PC-9 (cell line): ENCODE data around the gene SLFN12. TPM values are rescaled to one million over a fixed set of nuclear protein-coding genes. Genes with fewer than 3 reads are reported as not detected.

Experiments used
- BruUV-seq: library from RNA; stranded (reverse); fragments of 400-500 nt; replicated peaks from 2 replicates; lab custom pipeline; 2021; lab: Mats Ljungman, UMichigan
- CTCF ChIA-PET: fragments of 300-600 bp; sonication (Branson Sonifier 250); formaldehyde crosslinking; loops from one replicate; lab custom pipeline; 2022; ENCODE audit warnings: antibody characterized with exemption; lab: Charles Lee
- POLR2A ChIA-PET: fragments of 300-600 bp; sonication (Branson Sonifier 250); formaldehyde crosslinking; loops from one replicate; lab custom pipeline; 2022; ENCODE audit warnings: antibody characterized with exemption; ENCODE audit not compliant: unreplicated experiment; lab: Charles Lee
- DNase-seq, 2 experiments: peaks; one replicate each; pipeline versions ENCODE4 v3.0.0 to v3.0.0-alpha.2; 2015 to 2022; ENCODE audit warnings: mixed read lengths in 1 of 2
- H2AFZ ChIP-seq: fragments of 200-600 bp; sonication (generic); 2 replicates; pipeline ENCODE4 v1.8.1; 2017; ENCODE audit warnings: antibody characterized with exemption
- H3F3A ChIP-seq: fragments of 200-600 bp; sonication (generic); 2 replicates; pipeline ENCODE4 v1.8.1; 2017; ENCODE audit warnings: antibody characterized with exemption, mild to moderate bottlenecking, low read depth; ENCODE audit not compliant: insufficient read depth
- H3K27ac ChIP-seq: fragments of 200-600 bp; sonication (generic); 2 replicates; pipeline ENCODE4 v1.6.1; 2016; ENCODE audit warnings: mixed run types
- H3K27me3 ChIP-seq: fragments of 200-600 bp; sonication (generic); 2 replicates; pipeline ENCODE4 v1.6.1; 2016; ENCODE audit warnings: low read depth, mixed run types; ENCODE audit not compliant: insufficient read depth
- H3K36me3 ChIP-seq: fragments of 200-600 bp; sonication (generic); 2 replicates; pipeline ENCODE4 v1.6.1; 2016; ENCODE audit warnings: low read depth, mixed run types
- H3K4me1 ChIP-seq: fragments of 200-600 bp; sonication (generic); replicated peaks from 2 replicates; pipeline ENCODE4 v1.6.1; 2016; ENCODE audit warnings: mixed run types; ENCODE audit not compliant: insufficient read depth
- H3K4me2 ChIP-seq: fragments of 200-600 bp; sonication (generic); 2 replicates; pipeline ENCODE4 v1.6.1; 2017; ENCODE audit warnings: mixed run types
- H3K4me3 ChIP-seq: fragments of 200-600 bp; sonication (generic); 2 replicates; pipeline ENCODE4 v1.6.1; 2016; ENCODE audit warnings: mixed run types
- H3K79me2 ChIP-seq: fragments of 200-600 bp; sonication (generic); 2 replicates; pipeline ENCODE4 v1.6.1; 2017; ENCODE audit warnings: low read depth, mixed run types
- H3K9me2 ChIP-seq: fragments of 200-600 bp; sonication (generic); 2 replicates; pipeline ENCODE4 v1.8.1; 2017; ENCODE audit warnings: mild to moderate bottlenecking; ENCODE audit not compliant: insufficient read depth
- H3K9me3 ChIP-seq: fragments of 200-600 bp; sonication (generic); 2 replicates; pipeline ENCODE4 v1.8.1; 2016; ENCODE audit warnings: low read depth; ENCODE audit not compliant: insufficient read depth
- H4K20me1 ChIP-seq: fragments of 200-600 bp; sonication (generic); 2 replicates; pipeline ENCODE4 v1.8.1; 2017; ENCODE audit not compliant: insufficient read depth
- EZH2 ChIP-seq: fragments of 200-600 bp; sonication (generic); IDR thresholded peaks from 2 replicates; pipeline ENCODE4 v1.8.0; 2017; ENCODE audit warnings: antibody characterized with exemption, low read depth
- intact Hi-C: fragments of 100-400 bp; cut with micrococcal nuclease; formaldehyde crosslinking; loops from one replicate; pipeline ENCODE4 v1.10.0; 2022; ENCODE audit not compliant: unreplicated experiment
- total RNA-seq: library from RNA; stranded (reverse); gene quantifications from 2 replicates; pipeline ENCODE4 v1.2.3, GENCODE V29; 2021
- TF ChIP-seq, protein P1 (sequence below): fragments of 200-600 bp; sonication (generic); conservative IDR thresholded peaks from 2 replicates; pipeline ENCODE4 v1.6.1; 2017; ENCODE audit warnings: mixed run types, antibody characterized with exemption, mild to moderate bottlenecking, moderate library complexity

Gene SLFN12
- total RNA-seq, 1 experiment from 2014 or later: 14.3 TPM

DNA sequence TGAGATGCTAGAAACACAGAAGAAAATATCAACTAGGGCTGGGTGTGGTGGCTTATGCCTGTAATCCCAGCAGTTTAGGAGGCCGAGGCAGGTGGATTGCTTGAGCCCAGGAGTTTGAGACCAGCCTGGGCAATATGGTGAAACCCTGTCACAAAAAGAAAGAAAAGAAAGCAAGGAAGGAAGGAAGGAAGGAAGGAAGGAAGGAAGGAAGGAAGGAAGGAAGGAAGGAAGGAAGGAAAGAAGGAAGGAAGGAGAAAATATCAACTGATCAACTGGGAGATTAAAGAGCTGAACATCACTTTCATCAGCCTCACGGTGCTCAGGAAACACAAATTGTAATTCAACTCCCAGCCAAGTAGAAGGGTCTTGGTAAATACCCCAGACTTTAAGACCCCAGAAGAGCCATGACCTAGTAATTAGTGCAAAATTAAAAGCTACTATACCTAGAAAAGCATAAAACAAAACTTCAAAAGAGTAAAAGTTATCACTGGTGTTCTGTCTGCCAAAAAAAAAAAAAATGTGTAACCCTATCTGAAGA is 44.1 kb upstream of the SLFN12 start:
- H3K79me2 ChIP-seq: no peaks in the 10 kb centered on the region
- DNase-seq: no peak
- H4K20me1 ChIP-seq: no peaks in the 10 kb centered on the region
- no peaks in the 10 kb centered on the region for H3K9me2 ChIP-seq
- no peak for TF ChIP-seq EZH2
- TF ChIP-seq, protein P1, sequence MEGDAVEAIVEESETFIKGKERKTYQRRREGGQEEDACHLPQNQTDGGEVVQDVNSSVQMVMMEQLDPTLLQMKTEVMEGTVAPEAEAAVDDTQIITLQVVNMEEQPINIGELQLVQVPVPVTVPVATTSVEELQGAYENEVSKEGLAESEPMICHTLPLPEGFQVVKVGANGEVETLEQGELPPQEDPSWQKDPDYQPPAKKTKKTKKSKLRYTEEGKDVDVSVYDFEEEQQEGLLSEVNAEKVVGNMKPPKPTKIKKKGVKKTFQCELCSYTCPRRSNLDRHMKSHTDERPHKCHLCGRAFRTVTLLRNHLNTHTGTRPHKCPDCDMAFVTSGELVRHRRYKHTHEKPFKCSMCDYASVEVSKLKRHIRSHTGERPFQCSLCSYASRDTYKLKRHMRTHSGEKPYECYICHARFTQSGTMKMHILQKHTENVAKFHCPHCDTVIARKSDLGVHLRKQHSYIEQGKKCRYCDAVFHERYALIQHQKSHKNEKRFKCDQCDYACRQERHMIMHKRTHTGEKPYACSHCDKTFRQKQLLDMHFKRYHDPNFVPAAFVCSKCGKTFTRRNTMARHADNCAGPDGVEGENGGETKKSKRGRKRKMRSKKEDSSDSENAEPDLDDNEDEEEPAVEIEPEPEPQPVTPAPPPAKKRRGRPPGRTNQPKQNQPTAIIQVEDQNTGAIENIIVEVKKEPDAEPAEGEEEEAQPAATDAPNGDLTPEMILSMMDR: no peak
- intact Hi-C loops: no loop called here
- no peaks in the 10 kb centered on the region for H3K9me3 ChIP-seq
- no peak overlapping the region for H3K4me3 ChIP-seq
- H3K27me3 ChIP-seq: peaks cover 61% of the 10 kb centered on the region
- H3K27ac ChIP-seq: no peak overlapping the region
- H3K4me2 ChIP-seq: no peak overlapping the region
- no peaks in the 10 kb centered on the region for H3F3A ChIP-seq
- H3K36me3 ChIP-seq: no peaks in the 10 kb centered on the region
- no TSS peak for BruUV-seq
- H3K4me1 ChIP-seq: no peaks in the 10 kb centered on the region
- CTCF ChIA-PET: no interaction called here
- no peak overlapping the region for H2AFZ ChIP-seq
- POLR2A ChIA-PET: no interaction called here

DNA sequence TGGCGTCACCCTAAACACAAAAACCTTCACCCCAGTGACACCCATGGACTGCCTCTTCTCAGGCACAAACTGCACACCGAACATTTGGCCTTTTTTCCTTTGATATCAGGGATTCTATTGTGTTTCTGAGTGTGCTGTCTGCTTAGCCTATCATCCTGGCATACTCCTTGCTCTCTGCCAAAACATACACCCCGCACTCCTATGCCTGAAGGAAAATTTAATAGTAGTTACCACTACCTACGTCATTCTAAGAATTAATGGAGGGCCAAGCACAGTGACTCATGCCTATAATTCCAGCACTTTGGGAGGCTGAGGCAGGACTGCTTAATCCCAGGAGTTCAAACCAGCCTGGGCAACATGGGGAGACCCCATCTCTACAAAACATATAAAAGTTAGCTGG is 36.2 kb upstream of the SLFN12 start:
- H3K36me3 ChIP-seq: no peaks in the 10 kb centered on the region

DNA sequence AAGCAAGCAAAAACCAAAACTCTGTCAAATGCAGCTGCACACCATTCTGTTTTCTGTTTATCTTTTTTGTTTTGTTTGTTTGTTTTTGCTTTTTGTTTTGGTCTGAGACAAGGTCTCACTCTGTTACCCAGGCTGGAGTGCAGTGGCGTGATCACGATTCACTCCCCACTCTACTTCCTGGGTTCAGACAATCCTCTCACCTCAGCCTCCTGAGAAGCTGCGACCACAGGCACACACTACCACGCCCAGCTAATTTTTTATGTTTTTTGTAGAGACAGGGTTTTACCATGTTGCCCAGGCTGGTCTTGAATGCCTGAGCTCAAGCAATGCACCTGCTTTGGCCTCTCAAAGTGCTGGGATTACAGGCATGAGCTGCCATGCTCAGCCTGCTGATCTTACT is 35.5 kb upstream of the SLFN12 start:
- ChIA-PET POLR2A (no interaction called here), CTCF (no interaction called here)
- Histone ChIP-seq H3K9me3 (no peaks in the 10 kb centered on the region), H3K27me3 (peaks cover 27% of the 10 kb centered on the region; the same call in 1 of the 2 replicates), H3F3A (no peaks in the 10 kb centered on the region), H3K4me2 (no peak overlapping the region), H3K27ac (no peak overlapping the region), H3K36me3 (no peaks in the 10 kb centered on the region), H3K4me1 (no peaks in the 10 kb centered on the region), H3K9me2 (no peaks in the 10 kb centered on the region), H4K20me1 (no peaks in the 10 kb centered on the region), H3K4me3 (no peak overlapping the region), H3K79me2 (no peaks in the 10 kb centered on the region), H2AFZ (no peak overlapping the region)
- DNase-seq: no peak
- intact Hi-C loops: loop anchor here (10.0 kb wide), 1 partner anchor 93 kb away; the partner anchor contains the start of gene SLFN11
- TF ChIP-seq EZH2: no peak
- TF ChIP-seq, protein P1: no peak
- no TSS peak for BruUV-seq

More for the DNA sequence above, 36.2 kb upstream of the SLFN12 start:
- Histone ChIP-seq H4K20me1 (no peaks in the 10 kb centered on the region), H3K4me3 (no peak overlapping the region), H2AFZ (no peak overlapping the region), H3K79me2 (no peaks in the 10 kb centered on the region), H3K4me1 (no peaks in the 10 kb centered on the region), H3K9me2 (no peaks in the 10 kb centered on the region), H3K4me2 (no peak overlapping the region), H3K9me3 (no peaks in the 10 kb centered on the region), H3K27ac (no peak overlapping the region), H3F3A (no peaks in the 10 kb centered on the region), H3K27me3 (peaks cover 26% of the 10 kb centered on the region; the same call in 1 of the 2 replicates)
- no TSS peak for BruUV-seq
- POLR2A ChIA-PET: no interaction called here
- TF ChIP-seq, protein P1: no peak
- no peak for TF ChIP-seq EZH2
- CTCF ChIA-PET: no interaction called here
- intact Hi-C loops: loop anchor here (10.0 kb wide), 1 partner anchor 94 kb away; the partner anchor contains the start of gene SLFN11
- DNase-seq: no peak
